Endothelial cell of umbilical vein (primary cell): ENCODE measurements around the gene CFAP57. TPM values are rescaled to one million over a fixed set of nuclear protein-coding genes. Genes with fewer than 3 reads are reported as not detected.

ENCODE experiments used
- BruUV-seq: library from RNA; stranded (reverse); fragments of 400-500 nt; replicated peaks from 2 replicates; lab custom pipeline; 2021; lab: Mats Ljungman, UMichigan
- CTCF ChIA-PET: fragments of 300-600, 350-600 bp; sonication (Branson Sonifier 250); formaldehyde crosslinking; loops from one replicate; lab custom pipeline; 2021; ENCODE audit warnings: antibody characterized with exemption, inconsistent platforms; lab: Charles Lee
- POLR2A ChIA-PET: fragments of 300-600, 350-600 bp; sonication (Branson Sonifier 250); formaldehyde crosslinking; loops from one replicate; lab custom pipeline; 2021; ENCODE audit warnings: antibody characterized with exemption, inconsistent platforms; lab: Charles Lee
- DNase-seq: peaks from one replicate; pipeline ENCODE4 v3.0.0-alpha.2; 2011; ENCODE audit warnings: low read depth, low spot score
- FAIRE-seq: peaks from 2 replicates; lab custom pipeline; 2011; peaks lifted over from hg19 to GRCh38; lab: Jason Lieb, UNC
- H2AFZ ChIP-seq: 2 replicates; pipeline ENCODE4 v1.6.0; 2012; ENCODE audit warnings: low read depth, low read length, control low read depth, inconsistent platforms
- H3K27ac ChIP-seq: 2 replicates; pipeline ENCODE4 v1.5.1; 2011; ENCODE audit warnings: low read depth, mild to moderate bottlenecking, control low read depth, low read length, moderate library complexity; ENCODE audit not compliant: insufficient read depth
- H3K27me3 ChIP-seq, 2 experiments: 2 replicates each; pipeline versions ENCODE4 v1.6.0 to v1.6.1; 2011; ENCODE audit warnings: low read length in 2 of 2, mixed read lengths in 1 of 2; ENCODE audit not compliant: control insufficient read depth in 2 of 2, insufficient read depth in 2 of 2
- H3K36me3 ChIP-seq, 2 experiments: 2 replicates in 1 of 2; 3 replicates in 1 of 2; pipeline ENCODE4 v1.5.1; 2011; ENCODE audit warnings: low read length in 2 of 2, mild to moderate bottlenecking in 1 of 2, moderate library complexity in 1 of 2; ENCODE audit not compliant: control insufficient read depth in 2 of 2, insufficient read depth in 2 of 2; ENCODE audit errors: extremely low read depth in 1 of 2
- H3K4me1 ChIP-seq: 3 replicates; pipeline ENCODE4 v1.5.1; 2011; ENCODE audit warnings: mild to moderate bottlenecking, low read length; ENCODE audit not compliant: control insufficient read depth, insufficient read depth; ENCODE audit errors: extremely low read depth
- H3K4me2 ChIP-seq: 2 replicates; pipeline ENCODE4 v1.6.1; 2011; ENCODE audit warnings: low read length, control low read depth, mixed read lengths; ENCODE audit not compliant: insufficient read depth
- H3K4me3 ChIP-seq, 3 experiments: fragments of 200-600 bp in 1 of 3; sonication (generic), shearing (Covaris generic) in 1 of 3; replicated peaks in 1 of 3; 2 replicates each; pipeline ENCODE4 v1.5.1; 2011 to 2016; ENCODE audit warnings: control low read depth in 3 of 3, low read length in 3 of 3, mild to moderate bottlenecking in 2 of 3, inconsistent platforms in 1 of 3, low read depth in 1 of 3, moderate library complexity in 1 of 3; ENCODE audit not compliant: insufficient read depth in 1 of 3
- H3K79me2 ChIP-seq: 2 replicates; pipeline ENCODE4 v1.6.0; 2012; ENCODE audit warnings: low read length, inconsistent platforms; ENCODE audit not compliant: control insufficient read depth, insufficient read depth
- H3K9ac ChIP-seq: replicated peaks from 2 replicates; pipeline ENCODE3; 2011; ENCODE audit warnings: low read length, control low read depth; ENCODE audit not compliant: insufficient read depth; ENCODE audit errors: extremely low read depth
- H3K9me1 ChIP-seq: replicated peaks from 3 replicates; pipeline ENCODE4 v1.6.0; 2011; ENCODE audit warnings: mild to moderate bottlenecking, low read length; ENCODE audit not compliant: control insufficient read depth, insufficient read depth; ENCODE audit errors: extremely low read depth
- H3K9me3 ChIP-seq: replicated peaks from 2 replicates; pipeline ENCODE4 v1.5.1; 2012; ENCODE audit warnings: low read length, inconsistent platforms; ENCODE audit not compliant: control insufficient read depth, insufficient read depth
- H4K20me1 ChIP-seq: replicated peaks from 2 replicates; pipeline ENCODE3; 2011; ENCODE audit warnings: mild to moderate bottlenecking, low read length; ENCODE audit not compliant: control insufficient read depth, insufficient read depth; ENCODE audit errors: extremely low read depth
- EZH2 ChIP-seq: IDR thresholded peaks from 2 replicates; pipeline ENCODE4 v1.6.1; 2012; ENCODE audit warnings: borderline replicate concordance, low read depth, mild to moderate bottlenecking, moderate library complexity, low read length, inconsistent platforms; ENCODE audit not compliant: severe bottlenecking
- FOS ChIP-seq: IDR thresholded peaks from 2 replicates; pipeline ENCODE4 v1.6.1; 2011; ENCODE audit warnings: mild to moderate bottlenecking, low read length, moderate library complexity, borderline replicate concordance; ENCODE audit not compliant: insufficient read depth
- GATA2 ChIP-seq: IDR thresholded peaks from 2 replicates; pipeline ENCODE4 v1.7.0; 2011; ENCODE audit warnings: low read depth, mild to moderate bottlenecking, moderate library complexity, mixed read lengths, low read length; ENCODE audit not compliant: insufficient read length, insufficient read depth
- JUN ChIP-seq: IDR thresholded peaks from 2 replicates; pipeline ENCODE4 v1.6.1; 2011; ENCODE audit warnings: borderline replicate concordance, low read depth; ENCODE audit not compliant: insufficient read length, insufficient read depth
- MYC ChIP-seq: IDR thresholded peaks from one replicate; pipeline ENCODE4 v1.6.1; 2011; ENCODE audit warnings: mild to moderate bottlenecking, low read depth, low read length
- POLR2A ChIP-seq: IDR thresholded peaks from 2 replicates; pipeline ENCODE4 v1.6.1; 2012; ENCODE audit warnings: low read depth, mild to moderate bottlenecking, control low read depth, low read length
- POLR2AphosphoS5 ChIP-seq: IDR thresholded peaks from 2 replicates; pipeline ENCODE4 v1.6.1; 2012; ENCODE audit warnings: low read depth, mild to moderate bottlenecking, control low read depth, low read length, moderate library complexity; ENCODE audit not compliant: insufficient read depth
- dilution Hi-C: fragments of 300-500 bp; cut with MboI; formaldehyde crosslinking; loops from one replicate; pipeline ENCODE4 v1.15.0; 2019; ENCODE audit warnings: low sequenced_read_pairs; ENCODE audit not compliant: extremely low pct_ligation_motif_present
- intact Hi-C: fragments of 100-400 bp; cut with micrococcal nuclease; formaldehyde crosslinking; loops from one replicate; pipeline ENCODE4 v1.10.0; 2022
- polyA plus RNA-seq, 4 experiments: library from polyadenylated mRNA; depleted of rRNA in 3 of 4; stranded (reverse) in 3 of 4; unstranded in 1 of 4; fragments of >200 nt; gene quantifications; 2 replicates each; pipeline versions ENCODE4 v1.2.1 to v1.2.3, GENCODE V29; 2011 to 2012; ENCODE audit warnings: missing spikeins in 1 of 4
- total RNA-seq: library from RNA; stranded (reverse); gene quantifications from 2 replicates; pipeline ENCODE4 v1.2.3, GENCODE V29; 2021
- TF ChIP-seq, protein P1 (sequence below): IDR thresholded peaks from 2 replicates; pipeline ENCODE4 v1.6.1; 2011; ENCODE audit not compliant: insufficient read depth, insufficient read length
- TF ChIP-seq, protein P2 (sequence below), 2 donors: IDR thresholded peaks; 1 replicate in 1 of 2; 2 replicates in 1 of 2; pipeline ENCODE4 v1.5.1; 2011; ENCODE audit warnings: low read length in 2 of 2, mild to moderate bottlenecking in 2 of 2, moderate library complexity in 2 of 2, control low read depth in 1 of 2, inconsistent platforms in 1 of 2, low read depth in 1 of 2; ENCODE audit not compliant: insufficient read depth in 1 of 2; ENCODE audit errors: extremely low read depth in 1 of 2

CFAP57 gene
- total and polyA plus RNA-seq, 2 donors (not counting 3 experiments of a cell fraction or from before 2014, with no cell fraction given) = 0.88 to 0.91 TPM

DNA sequence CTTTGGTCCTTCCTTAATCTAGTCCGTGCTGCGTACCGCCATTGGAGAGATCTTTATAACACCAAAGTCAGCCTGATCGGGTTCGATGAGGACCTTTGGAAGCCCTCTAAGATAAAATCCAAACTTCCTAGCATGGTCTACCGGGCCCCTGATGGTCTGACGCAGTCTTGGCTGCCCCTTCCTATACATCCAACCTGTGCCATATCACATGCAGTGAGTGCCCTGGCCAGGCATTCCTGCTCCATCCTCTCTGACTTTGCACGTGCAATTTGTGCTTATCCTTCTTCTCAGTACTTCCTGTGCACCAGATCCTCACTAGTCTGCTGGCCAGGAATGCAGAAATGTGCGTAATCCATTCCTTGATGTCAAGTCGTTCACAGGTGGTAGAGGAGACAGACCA lies 45.6 kb downstream of the CFAP57 start:
- no peaks in the 10 kb centered on the region for H3K79me2 ChIP-seq
- H3K27me3 ChIP-seq = no peaks in the 10 kb centered on the region
- no peaks in the 10 kb centered on the region for H3K9me1 ChIP-seq
- intact Hi-C loops = no loop called here
- H3K4me3 ChIP-seq = no peak overlapping the region
- CTCF ChIA-PET = no interaction called here
- H3K27ac ChIP-seq = no peak overlapping the region
- no peaks in the 10 kb centered on the region for H3K9me3 ChIP-seq
- no peaks in the 10 kb centered on the region for H3K36me3 ChIP-seq
- no peak overlapping the region for H3K9ac ChIP-seq
- no TSS peak for BruUV-seq
- dilution Hi-C loops = no loop called here
- no peak overlapping the region for H3K4me2 ChIP-seq
- no peak overlapping the region for H2AFZ ChIP-seq
- no peaks in the 10 kb centered on the region for H4K20me1 ChIP-seq
- no peak for DNase-seq
- FAIRE-seq = no peak
- POLR2A ChIA-PET = no interaction called here
- H3K4me1 ChIP-seq = peaks cover 4% of the 10 kb centered on the region
- no peak for TF ChIP-seq MYC
- TF ChIP-seq EZH2 = no peak
- no peak for TF ChIP-seq GATA2
- TF ChIP-seq, protein P1, sequence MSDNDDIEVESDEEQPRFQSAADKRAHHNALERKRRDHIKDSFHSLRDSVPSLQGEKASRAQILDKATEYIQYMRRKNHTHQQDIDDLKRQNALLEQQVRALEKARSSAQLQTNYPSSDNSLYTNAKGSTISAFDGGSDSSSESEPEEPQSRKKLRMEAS = no peak
- no peak for TF ChIP-seq FOS
- no peak for TF ChIP-seq POLR2A
- TF ChIP-seq, protein P2, sequence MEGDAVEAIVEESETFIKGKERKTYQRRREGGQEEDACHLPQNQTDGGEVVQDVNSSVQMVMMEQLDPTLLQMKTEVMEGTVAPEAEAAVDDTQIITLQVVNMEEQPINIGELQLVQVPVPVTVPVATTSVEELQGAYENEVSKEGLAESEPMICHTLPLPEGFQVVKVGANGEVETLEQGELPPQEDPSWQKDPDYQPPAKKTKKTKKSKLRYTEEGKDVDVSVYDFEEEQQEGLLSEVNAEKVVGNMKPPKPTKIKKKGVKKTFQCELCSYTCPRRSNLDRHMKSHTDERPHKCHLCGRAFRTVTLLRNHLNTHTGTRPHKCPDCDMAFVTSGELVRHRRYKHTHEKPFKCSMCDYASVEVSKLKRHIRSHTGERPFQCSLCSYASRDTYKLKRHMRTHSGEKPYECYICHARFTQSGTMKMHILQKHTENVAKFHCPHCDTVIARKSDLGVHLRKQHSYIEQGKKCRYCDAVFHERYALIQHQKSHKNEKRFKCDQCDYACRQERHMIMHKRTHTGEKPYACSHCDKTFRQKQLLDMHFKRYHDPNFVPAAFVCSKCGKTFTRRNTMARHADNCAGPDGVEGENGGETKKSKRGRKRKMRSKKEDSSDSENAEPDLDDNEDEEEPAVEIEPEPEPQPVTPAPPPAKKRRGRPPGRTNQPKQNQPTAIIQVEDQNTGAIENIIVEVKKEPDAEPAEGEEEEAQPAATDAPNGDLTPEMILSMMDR (IDR thresholded peaks at IDR 0.05; ENCODE audit: extremely low read depth in 1 of 2, insufficient read depth in 1 of 2, low read depth in 1 of 2, low read length in 2 of 2) = no peak
- no peak for TF ChIP-seq JUN
- TF ChIP-seq POLR2AphosphoS5 = no peak
